Ectodermal cell (in vitro differentiated cells): ENCODE data around the gene SDK2.

Source experiments
- H3K27ac ChIP-seq: 2 replicates; pipeline ENCODE4 v1.7.0; 2013; ENCODE audit warnings: mild to moderate bottlenecking, low read depth, low read length; ENCODE audit not compliant: insufficient read depth, poor library complexity, severe bottlenecking
- H3K27me3 ChIP-seq: 2 replicates; pipeline ENCODE4 v1.7.0; 2013; ENCODE audit warnings: mild to moderate bottlenecking, low read length; ENCODE audit not compliant: insufficient read depth, control insufficient read depth, poor library complexity, severe bottlenecking
- H3K36me3 ChIP-seq: one replicate; pipeline ENCODE4 v1.7.0; 2013; ENCODE audit warnings: low read length; ENCODE audit not compliant: control insufficient read depth, insufficient read depth
- H3K4me1 ChIP-seq: one replicate; pipeline ENCODE4 v1.7.0; 2013; ENCODE audit warnings: low read length; ENCODE audit not compliant: control insufficient read depth, insufficient read depth
- H3K4me3 ChIP-seq: 2 replicates; pipeline ENCODE4 v1.7.0; 2013; ENCODE audit warnings: low read depth, low read length, control low read depth; ENCODE audit not compliant: insufficient read depth
- H3K9me3 ChIP-seq: 2 replicates; pipeline ENCODE4 v1.7.0; 2013; ENCODE audit warnings: mild to moderate bottlenecking, low read length, moderate library complexity; ENCODE audit not compliant: control insufficient read depth
- WGBS, 2 experiments: methylation state at CpG; one replicate each; pipeline ENCODE4 v1.1.7; 2013; ENCODE audit warnings: missing lambda C conversion rate in 2 of 2; 5-methylcytosine and 5-hydroxymethylcytosine counted together

Gene SDK2

GRCh38 chr17:73532421-73532901 lies 111.8 kb downstream of the SDK2 start:
- 90 to 91% methylated on average over 9 of the region's 9 CpGs for WGBS, 2 experiments
- Histone ChIP-seq H3K27me3 (no peaks in the 10 kb centered on the region), H3K4me1 (peaks cover 59% of the 10 kb centered on the region), H3K4me3 (no peak overlapping the region), H3K27ac (no peak overlapping the region), H3K9me3 (no peaks in the 10 kb centered on the region), H3K36me3 (no peaks in the 10 kb centered on the region)

- no peaks in the 10 kb centered on the region for H3K9me3 ChIP-seq
- WGBS, 2 experiments, result 94 to 98% methylated on average over 5 of the region's 5 CpGs
- no peaks in the 10 kb centered on the region for H3K27me3 ChIP-seq
- H3K27ac ChIP-seq, result no peak overlapping the region
- H3K4me3 ChIP-seq, result no peak overlapping the region
- peaks cover 49% of the 10 kb centered on the region for H3K4me1 ChIP-seq
- no peaks in the 10 kb centered on the region for H3K36me3 ChIP-seq
Measured at GRCh38 chr17:73531158-73531557, 113.1 kb downstream of the SDK2 start.

- no peak overlapping the region for H3K4me3 ChIP-seq
- H3K9me3 ChIP-seq, result no peaks in the 10 kb centered on the region
- 80 to 81% methylated on average over 7 of the region's 7 CpGs for WGBS, 2 experiments
- H3K27me3 ChIP-seq, result no peaks in the 10 kb centered on the region
- H3K4me1 ChIP-seq, result peaks cover 24% of the 10 kb centered on the region
- no peak overlapping the region for H3K27ac ChIP-seq
- no peaks in the 10 kb centered on the region for H3K36me3 ChIP-seq
Measured at GRCh38 chr17:73528679-73529078, 115.6 kb downstream of the SDK2 start.

- peaks cover 13% of the 10 kb centered on the region for H3K4me1 ChIP-seq
- H3K27me3 ChIP-seq, result no peaks in the 10 kb centered on the region
- no peak overlapping the region for H3K4me3 ChIP-seq
- H3K27ac ChIP-seq, result no peak overlapping the region
- WGBS, 2 experiments, result 92% methylated on average over 7 of the region's 7 CpGs
- H3K36me3 ChIP-seq, result no peaks in the 10 kb centered on the region
- H3K9me3 ChIP-seq, result no peaks in the 10 kb centered on the region
Measured at GRCh38 chr17:73526952-73527351, 117.3 kb downstream of the SDK2 start.

GRCh38 chr17:73524941-73525679 lies 119.1 kb downstream of the SDK2 start:
- Histone ChIP-seq H3K9me3 (no peaks in the 10 kb centered on the region), H3K4me3 (no peak overlapping the region)
- 90 to 92% methylated on average over 15 of the region's 15 CpGs for WGBS, 2 experiments

GRCh38 chr17:73522696-73523095 lies 121.5 kb downstream of the SDK2 start:
- Histone ChIP-seq H3K4me3 (no peak overlapping the region), H3K9me3 (no peaks in the 10 kb centered on the region), H3K27ac (no peak overlapping the region), H3K4me1 (peaks cover 14% of the 10 kb centered on the region), H3K36me3 (no peaks in the 10 kb centered on the region), H3K27me3 (no peaks in the 10 kb centered on the region)
- WGBS, 2 experiments, result 94 to 95% methylated on average over 5 of the region's 5 CpGs

More at GRCh38 chr17:73524941-73525679, 119.1 kb downstream of the SDK2 start:
- Histone ChIP-seq H3K36me3 (no peaks in the 10 kb centered on the region), H3K27ac (no peak overlapping the region), H3K27me3 (no peaks in the 10 kb centered on the region), H3K4me1 (peaks cover 6% of the 10 kb centered on the region)

GRCh38 chr17:73522107-73522506 lies 122.1 kb downstream of the SDK2 start:
- peaks cover 15% of the 10 kb centered on the region for H3K4me1 ChIP-seq
- H3K9me3 ChIP-seq, result no peaks in the 10 kb centered on the region
- H3K4me3 ChIP-seq, result no peak overlapping the region
- H3K27ac ChIP-seq, result no peak overlapping the region
- 91 to 94% methylated on average over 6 of the region's 6 CpGs for WGBS, 2 experiments
- H3K27me3 ChIP-seq, result no peaks in the 10 kb centered on the region
- no peaks in the 10 kb centered on the region for H3K36me3 ChIP-seq

GRCh38 chr17:73521376-73521775 lies 122.9 kb downstream of the SDK2 start:
- H3K27me3 ChIP-seq, result no peaks in the 10 kb centered on the region
- H3K36me3 ChIP-seq, result no peaks in the 10 kb centered on the region
- no peaks in the 10 kb centered on the region for H3K9me3 ChIP-seq
- H3K4me3 ChIP-seq, result no peak overlapping the region
- no peak overlapping the region for H3K27ac ChIP-seq
- H3K4me1 ChIP-seq, result peaks cover 21% of the 10 kb centered on the region
- WGBS, 2 experiments, result 93% methylated on average over 5 of the region's 5 CpGs

- Histone ChIP-seq H3K4me3 (no peak overlapping the region), H3K9me3 (no peaks in the 10 kb centered on the region), H3K27me3 (no peaks in the 10 kb centered on the region), H3K27ac (no peak overlapping the region), H3K4me1 (peaks cover 24% of the 10 kb centered on the region), H3K36me3 (no peaks in the 10 kb centered on the region)
- 80 to 93% methylated on average over 7 of the region's 7 CpGs for WGBS, 2 experiments
Measured at GRCh38 chr17:73520369-73520761, 123.9 kb downstream of the SDK2 start.

- Histone ChIP-seq H3K36me3 (no peaks in the 10 kb centered on the region), H3K4me3 (no peak overlapping the region), H3K9me3 (no peaks in the 10 kb centered on the region), H3K27me3 (no peaks in the 10 kb centered on the region), H3K4me1 (peaks cover 25% of the 10 kb centered on the region), H3K27ac (no peak overlapping the region)
- 87 to 89% methylated on average over 22 of the region's 22 CpGs for WGBS, 2 experiments
Measured at GRCh38 chr17:73519714-73520368, 124.4 kb downstream of the SDK2 start.
